SU-DHL-6 (cell line): Measurements from ENCODE around the gene KIF13A.

ENCODE experiments used
- H2AFZ ChIP-seq: fragments of 200-600 bp; sonication (generic); 2 replicates; pipeline ENCODE4 v1.6.1; 2014; ENCODE audit warnings: low read depth, mild to moderate bottlenecking, moderate library complexity, mixed read lengths, antibody characterized with exemption, low read length; ENCODE audit not compliant: severe bottlenecking
- H3F3A ChIP-seq: fragments of 200-600 bp; shearing (Covaris generic); 2 replicates; pipeline ENCODE4 v1.6.0; 2016; ENCODE audit warnings: antibody characterized with exemption, mild to moderate bottlenecking; ENCODE audit not compliant: insufficient read depth
- H3K27ac ChIP-seq: fragments of 200-600 bp; sonication (generic); 2 replicates; pipeline ENCODE4 v1.5.1; 2016; ENCODE audit warnings: low read depth, mild to moderate bottlenecking, low read length, moderate library complexity, mixed read lengths
- H3K27me3 ChIP-seq: fragments of 200-600 bp; sonication (generic), shearing (Covaris generic); 2 replicates; pipeline ENCODE4 v1.6.0; 2014; ENCODE audit warnings: mild to moderate bottlenecking, low read length
- H3K36me3 ChIP-seq: fragments of 200-600 bp; sonication (generic); 2 replicates; pipeline ENCODE4 v1.6.1; 2014; ENCODE audit warnings: mild to moderate bottlenecking, low read length, mixed read lengths
- H3K4me2 ChIP-seq: fragments of 300-600, 200-600 bp; shearing (Covaris generic), sonication (generic); 2 replicates; pipeline ENCODE4 v1.6.0; 2014; ENCODE audit warnings: low read length, low read depth, mild to moderate bottlenecking; ENCODE audit not compliant: poor library complexity, severe bottlenecking
- H3K4me3 ChIP-seq: fragments of 200-600 bp; sonication (generic); 2 replicates; pipeline ENCODE4 v1.5.1; 2014; ENCODE audit warnings: antibody characterized with exemption, low read length, mild to moderate bottlenecking, mixed read lengths; ENCODE audit not compliant: insufficient read depth, poor library complexity, severe bottlenecking
- H3K79me2 ChIP-seq: fragments of 200-600 bp; sonication (generic); 2 replicates; pipeline ENCODE4 v1.6.1; 2014; ENCODE audit warnings: mild to moderate bottlenecking, low read length, moderate library complexity; ENCODE audit not compliant: insufficient read depth
- H3K9ac ChIP-seq: fragments of 200-600 bp; sonication (generic); 2 replicates; pipeline ENCODE4 v1.7.0; 2014; ENCODE audit warnings: mild to moderate bottlenecking, low read length
- H3K9me2 ChIP-seq: fragments of 200-600 bp; sonication (generic); replicated peaks from 2 replicates; pipeline ENCODE4 v1.6.1; 2014; ENCODE audit warnings: low read length; ENCODE audit not compliant: insufficient read depth
- H3K9me3 ChIP-seq: fragments of 200-600 bp; sonication (generic); 2 replicates; pipeline ENCODE4 v1.6.1; 2014; ENCODE audit warnings: low read length, mixed read lengths; ENCODE audit not compliant: insufficient read depth
- H4K20me1 ChIP-seq: fragments of 200-600 bp; sonication (generic); 2 replicates; pipeline ENCODE4 v1.6.1; 2014; ENCODE audit warnings: low read depth, mild to moderate bottlenecking, antibody characterized with exemption, low read length, moderate library complexity, mixed read lengths
- CTCF ChIP-seq: fragments of 200-600 bp; sonication (generic); IDR thresholded peaks from one replicate; pipeline ENCODE4 v1.5.1; 2017; ENCODE audit warnings: antibody characterized with exemption, mild to moderate bottlenecking, low read length, moderate library complexity; ENCODE audit not compliant: insufficient read depth, poor library complexity, severe bottlenecking
- EZH2phosphoT487 ChIP-seq: fragments of 200-600 bp; sonication (generic), shearing (Covaris generic); conservative IDR thresholded peaks from 2 replicates; pipeline ENCODE4 v1.6.1; 2018; ENCODE audit warnings: mild to moderate bottlenecking, antibody characterized with exemption, low read length, moderate library complexity, mixed read lengths

Gene KIF13A

GRCh38 chr6:17928514-17929430, 58.7 kb downstream of the KIF13A start:
- no peaks in the 10 kb centered on the region for H3K27me3 ChIP-seq
- no peak for TF ChIP-seq CTCF
- no peak for TF ChIP-seq EZH2phosphoT487
- H3K27ac ChIP-seq: no peak overlapping the region
- H3K36me3 ChIP-seq: no peaks in the 10 kb centered on the region
- no peak overlapping the region for H2AFZ ChIP-seq
- no peaks in the 10 kb centered on the region for H3K9me3 ChIP-seq
- H3K4me3 ChIP-seq: no peak overlapping the region
- no peaks in the 10 kb centered on the region for H3F3A ChIP-seq
- no peaks in the 10 kb centered on the region for H3K79me2 ChIP-seq
- no peaks in the 10 kb centered on the region for H4K20me1 ChIP-seq
- no peak overlapping the region for H3K4me2 ChIP-seq
- no peaks in the 10 kb centered on the region for H3K9me2 ChIP-seq
- no peak overlapping the region for H3K9ac ChIP-seq

GRCh38 chr6:17927705-17928104, 59.7 kb downstream of the KIF13A start:
- H3K36me3 ChIP-seq: no peaks in the 10 kb centered on the region
- H3K27ac ChIP-seq: no peak overlapping the region
- H3K9me3 ChIP-seq: no peaks in the 10 kb centered on the region
- no peaks in the 10 kb centered on the region for H3F3A ChIP-seq
- H3K79me2 ChIP-seq: no peaks in the 10 kb centered on the region
- H3K27me3 ChIP-seq: no peaks in the 10 kb centered on the region
- H4K20me1 ChIP-seq: no peaks in the 10 kb centered on the region
- no peak overlapping the region for H2AFZ ChIP-seq
- no peaks in the 10 kb centered on the region for H3K9me2 ChIP-seq
- H3K4me3 ChIP-seq: no peak overlapping the region
- H3K9ac ChIP-seq: no peak overlapping the region
- H3K4me2 ChIP-seq: no peak overlapping the region
- no peak for TF ChIP-seq EZH2phosphoT487
- no peak for TF ChIP-seq CTCF

GRCh38 chr6:17923401-17923863, 64.0 kb downstream of the KIF13A start:
- H3K27ac ChIP-seq: no peak overlapping the region
- no peaks in the 10 kb centered on the region for H3K36me3 ChIP-seq
- no peak overlapping the region for H3K4me2 ChIP-seq
- no peak overlapping the region for H3K9ac ChIP-seq
- TF ChIP-seq EZH2phosphoT487 (no peak), CTCF (no peak)
- no peaks in the 10 kb centered on the region for H3K9me2 ChIP-seq
- H2AFZ ChIP-seq: no peak overlapping the region
- no peak overlapping the region for H3K4me3 ChIP-seq
- H3K27me3 ChIP-seq: no peaks in the 10 kb centered on the region
- no peaks in the 10 kb centered on the region for H3K9me3 ChIP-seq
- H3K79me2 ChIP-seq: no peaks in the 10 kb centered on the region
- H3F3A ChIP-seq: no peaks in the 10 kb centered on the region
- no peaks in the 10 kb centered on the region for H4K20me1 ChIP-seq
